DOHH2 (cell line): ENCODE data around the gene PAPLN.

Source experiments
- CTCF ChIP-seq: fragments of 200-600 bp; sonication (generic); IDR thresholded peaks from one replicate; pipeline ENCODE4 v1.5.1; 2014; ENCODE audit warnings: antibody characterized with exemption, mild to moderate bottlenecking, low read depth, low read length; ENCODE audit not compliant: poor library complexity, severe bottlenecking
- EZH2phosphoT487 ChIP-seq: fragments of 200-600 bp; sonication (generic); IDR thresholded peaks from 2 replicates; pipeline ENCODE4 v1.6.1; 2017; ENCODE audit warnings: borderline replicate concordance, mild to moderate bottlenecking, antibody characterized with exemption, low read length, moderate library complexity, mixed read lengths

GRCh38 chr14:73235531-73236155 is 1.7 kb upstream of the PAPLN start:
- TF ChIP-seq CTCF (no peak), EZH2phosphoT487 (no peak)
